HepG2 (cell line): ENCODE data around the gene PCNX4. TPM values are rescaled to one million over a fixed set of nuclear protein-coding genes. Genes with fewer than 3 reads are reported as not detected.

ENCODE experiments used
- FOXM1 ChIP-seq: sonication (generic); formaldehyde crosslinking; IDR thresholded peaks from 2 replicates; pipeline ENCODE4 v1.5.0; 2020; ENCODE audit warnings: missing genetic modification reagents
- MYNN ChIP-seq: sonication (generic); formaldehyde crosslinking; IDR thresholded peaks from 2 replicates; pipeline ENCODE4 v1.4.0; 2020; ENCODE audit warnings: mild to moderate bottlenecking, low read depth, missing genetic modification reagents
- PHB2 ChIP-seq: fragments of 450-650 bp; IDR thresholded peaks from 2 replicates; pipeline ENCODE4 v1.6.1; 2018; ENCODE audit not compliant: partially characterized antibody
- REXO4 ChIP-seq: sonication (generic); formaldehyde crosslinking; IDR thresholded peaks from 2 replicates; pipeline ENCODE4 v1.8.0; 2022; ENCODE audit warnings: missing genetic modification reagents, mild to moderate bottlenecking, borderline replicate concordance
- RNF2 ChIP-seq: fragments of 450-650 bp; conservative IDR thresholded peaks from 2 replicates; pipeline ENCODE4 v1.6.1; 2016; ENCODE audit warnings: low read depth
- XBP1 ChIP-seq: sonication (generic); formaldehyde crosslinking; IDR thresholded peaks from 2 replicates; pipeline ENCODE4 v1.5.0; 2020; ENCODE audit warnings: missing genetic modification reagents
- ZNF138 ChIP-seq: sonication (generic); formaldehyde crosslinking; IDR thresholded peaks from 2 replicates; pipeline ENCODE4 v1.5.0; 2020; ENCODE audit warnings: mild to moderate bottlenecking, low read depth, missing genetic modification reagents
- ZNF234 ChIP-seq: sonication (generic); formaldehyde crosslinking; conservative IDR thresholded peaks from 2 replicates; pipeline ENCODE4 v1.5.1; 2020; ENCODE audit warnings: mild to moderate bottlenecking, missing genetic modification reagents
- ZNF280D ChIP-seq: sonication (generic); formaldehyde crosslinking; IDR thresholded peaks from 2 replicates; pipeline ENCODE4 v1.5.1; 2020; ENCODE audit warnings: mild to moderate bottlenecking, missing genetic modification reagents
- ZNF292 ChIP-seq: sonication (generic); formaldehyde crosslinking; IDR thresholded peaks from 2 replicates; pipeline ENCODE4 v1.8.1; 2022; ENCODE audit warnings: mild to moderate bottlenecking, low read depth, missing genetic modification reagents, borderline replicate concordance
- polyA plus RNA-seq, 8 experiments: library from polyadenylated mRNA; depleted of rRNA in 3 of 8; stranded (reverse) in 7 of 8; unstranded in 1 of 8; fragments of >200 nt; fragmentation: Illumina TruSeq in 4 of 8; extraction: Trizol in 4 of 8; gene quantifications; 2 replicates each; pipeline versions ENCODE4 v1.2.1 to v1.2.3, GENCODE V29; 2011 to 2016; ENCODE audit warnings: low read depth in 4 of 8, missing spikeins in 1 of 8, mixed read lengths in 1 of 8; ENCODE audit not compliant: insufficient read depth in 1 of 8
- total RNA-seq, 5 experiments: library from RNA; depleted of rRNA; stranded (reverse); fragments of >200 nt; fragmentation: Illumina TruSeq; extraction: Trizol; gene quantifications; 2 replicates each; pipeline ENCODE4 v1.2.3, GENCODE V29; 2016; ENCODE audit warnings: low read depth in 1 of 5
- TF ChIP-seq, protein P1 (sequence below): sonication (generic); formaldehyde crosslinking; IDR thresholded peaks from 2 replicates; pipeline ENCODE4 v1.4.0; 2020; ENCODE audit warnings: mild to moderate bottlenecking, missing genetic modification reagents
- TF ChIP-seq, protein P2 (sequence below): sonication (generic); formaldehyde crosslinking; IDR thresholded peaks from 2 replicates; pipeline ENCODE4 v1.4.0; 2020; ENCODE audit warnings: missing genetic modification reagents, borderline replicate concordance
- TF ChIP-seq, protein P3 (sequence below): sonication (generic); formaldehyde crosslinking; IDR thresholded peaks from 2 replicates; pipeline ENCODE4 v1.8.0; 2023; ENCODE audit warnings: mild to moderate bottlenecking, missing genetic modification reagents

The PCNX4 gene
- total and polyA plus RNA-seq, 2 of the 13 experiments (the other 11 are each of a cell fraction or from before 2014, with no cell fraction given): 28.6 to 43.0 TPM

DNA sequence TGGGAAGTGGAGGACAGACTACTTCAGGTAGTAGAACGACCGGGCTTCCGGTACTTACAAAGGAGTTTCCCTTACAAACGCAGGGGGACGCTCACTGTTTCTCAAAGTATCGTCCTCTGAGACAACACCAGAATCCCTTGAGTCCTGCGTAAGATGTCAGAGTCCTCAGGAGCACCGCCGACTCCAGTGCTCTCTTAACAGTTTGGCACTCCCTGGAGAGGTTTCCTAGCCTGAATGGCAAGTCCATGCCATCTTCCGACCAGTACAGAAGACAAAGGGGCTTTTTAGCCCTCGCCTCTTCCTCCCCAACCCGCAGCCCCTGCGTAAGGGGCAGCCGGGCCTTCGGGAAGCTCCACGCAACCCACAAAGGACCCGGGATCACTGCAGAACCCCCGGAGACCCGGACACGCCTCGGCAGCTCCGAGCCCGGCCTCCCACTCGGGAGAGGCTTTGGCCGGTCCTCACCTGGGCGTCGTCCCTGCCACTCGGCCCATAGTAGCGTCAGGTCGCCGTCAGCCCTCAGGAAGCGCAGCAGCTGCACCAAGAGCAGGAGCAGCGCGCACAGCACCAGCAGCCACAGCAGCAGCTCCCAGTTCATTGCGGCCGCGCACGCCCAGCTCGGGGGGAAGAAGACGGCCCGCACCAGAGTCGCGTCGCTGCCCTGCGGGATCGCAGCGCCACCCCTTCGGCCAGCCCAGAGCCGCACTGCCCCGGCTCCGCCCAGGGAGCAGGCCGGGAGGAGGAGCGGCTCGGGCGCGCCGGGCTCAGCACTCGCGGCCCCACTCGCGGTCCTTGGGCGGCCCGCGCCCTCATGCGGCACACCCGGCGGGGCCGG lies 73.2 kb downstream of the PCNX4 start, which contains the start of gene DHRS7 (continued):
- TF ChIP-seq ZNF280D (no peak), RNF2 (peak; percentile 80), PHB2 (no peak), REXO4 (CRISPR knock-in tag) (no peak), XBP1 (CRISPR knock-in tag) (no peak), ZNF234 (CRISPR knock-in tag) (peak; percentile 78; the same call in 1 of the 2 replicates), ZNF292 (CRISPR knock-in tag) (peak; percentile 88), ZNF138 (CRISPR knock-in tag) (peak; percentile 88; the same call in 1 of the 2 replicates), MYNN (CRISPR knock-in tag) (no peak), FOXM1 (CRISPR knock-in tag) (no peak)
- TF ChIP-seq, protein P1, sequence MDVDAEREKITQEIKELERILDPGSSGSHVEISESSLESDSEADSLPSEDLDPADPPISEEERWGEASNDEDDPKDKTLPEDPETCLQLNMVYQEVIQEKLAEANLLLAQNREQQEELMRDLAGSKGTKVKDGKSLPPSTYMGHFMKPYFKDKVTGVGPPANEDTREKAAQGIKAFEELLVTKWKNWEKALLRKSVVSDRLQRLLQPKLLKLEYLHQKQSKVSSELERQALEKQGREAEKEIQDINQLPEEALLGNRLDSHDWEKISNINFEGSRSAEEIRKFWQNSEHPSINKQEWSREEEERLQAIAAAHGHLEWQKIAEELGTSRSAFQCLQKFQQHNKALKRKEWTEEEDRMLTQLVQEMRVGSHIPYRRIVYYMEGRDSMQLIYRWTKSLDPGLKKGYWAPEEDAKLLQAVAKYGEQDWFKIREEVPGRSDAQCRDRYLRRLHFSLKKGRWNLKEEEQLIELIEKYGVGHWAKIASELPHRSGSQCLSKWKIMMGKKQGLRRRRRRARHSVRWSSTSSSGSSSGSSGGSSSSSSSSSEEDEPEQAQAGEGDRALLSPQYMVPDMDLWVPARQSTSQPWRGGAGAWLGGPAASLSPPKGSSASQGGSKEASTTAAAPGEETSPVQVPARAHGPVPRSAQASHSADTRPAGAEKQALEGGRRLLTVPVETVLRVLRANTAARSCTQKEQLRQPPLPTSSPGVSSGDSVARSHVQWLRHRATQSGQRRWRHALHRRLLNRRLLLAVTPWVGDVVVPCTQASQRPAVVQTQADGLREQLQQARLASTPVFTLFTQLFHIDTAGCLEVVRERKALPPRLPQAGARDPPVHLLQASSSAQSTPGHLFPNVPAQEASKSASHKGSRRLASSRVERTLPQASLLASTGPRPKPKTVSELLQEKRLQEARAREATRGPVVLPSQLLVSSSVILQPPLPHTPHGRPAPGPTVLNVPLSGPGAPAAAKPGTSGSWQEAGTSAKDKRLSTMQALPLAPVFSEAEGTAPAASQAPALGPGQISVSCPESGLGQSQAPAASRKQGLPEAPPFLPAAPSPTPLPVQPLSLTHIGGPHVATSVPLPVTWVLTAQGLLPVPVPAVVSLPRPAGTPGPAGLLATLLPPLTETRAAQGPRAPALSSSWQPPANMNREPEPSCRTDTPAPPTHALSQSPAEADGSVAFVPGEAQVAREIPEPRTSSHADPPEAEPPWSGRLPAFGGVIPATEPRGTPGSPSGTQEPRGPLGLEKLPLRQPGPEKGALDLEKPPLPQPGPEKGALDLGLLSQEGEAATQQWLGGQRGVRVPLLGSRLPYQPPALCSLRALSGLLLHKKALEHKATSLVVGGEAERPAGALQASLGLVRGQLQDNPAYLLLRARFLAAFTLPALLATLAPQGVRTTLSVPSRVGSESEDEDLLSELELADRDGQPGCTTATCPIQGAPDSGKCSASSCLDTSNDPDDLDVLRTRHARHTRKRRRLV (CRISPR knock-in tag): no peak
- TF ChIP-seq, protein P2, sequence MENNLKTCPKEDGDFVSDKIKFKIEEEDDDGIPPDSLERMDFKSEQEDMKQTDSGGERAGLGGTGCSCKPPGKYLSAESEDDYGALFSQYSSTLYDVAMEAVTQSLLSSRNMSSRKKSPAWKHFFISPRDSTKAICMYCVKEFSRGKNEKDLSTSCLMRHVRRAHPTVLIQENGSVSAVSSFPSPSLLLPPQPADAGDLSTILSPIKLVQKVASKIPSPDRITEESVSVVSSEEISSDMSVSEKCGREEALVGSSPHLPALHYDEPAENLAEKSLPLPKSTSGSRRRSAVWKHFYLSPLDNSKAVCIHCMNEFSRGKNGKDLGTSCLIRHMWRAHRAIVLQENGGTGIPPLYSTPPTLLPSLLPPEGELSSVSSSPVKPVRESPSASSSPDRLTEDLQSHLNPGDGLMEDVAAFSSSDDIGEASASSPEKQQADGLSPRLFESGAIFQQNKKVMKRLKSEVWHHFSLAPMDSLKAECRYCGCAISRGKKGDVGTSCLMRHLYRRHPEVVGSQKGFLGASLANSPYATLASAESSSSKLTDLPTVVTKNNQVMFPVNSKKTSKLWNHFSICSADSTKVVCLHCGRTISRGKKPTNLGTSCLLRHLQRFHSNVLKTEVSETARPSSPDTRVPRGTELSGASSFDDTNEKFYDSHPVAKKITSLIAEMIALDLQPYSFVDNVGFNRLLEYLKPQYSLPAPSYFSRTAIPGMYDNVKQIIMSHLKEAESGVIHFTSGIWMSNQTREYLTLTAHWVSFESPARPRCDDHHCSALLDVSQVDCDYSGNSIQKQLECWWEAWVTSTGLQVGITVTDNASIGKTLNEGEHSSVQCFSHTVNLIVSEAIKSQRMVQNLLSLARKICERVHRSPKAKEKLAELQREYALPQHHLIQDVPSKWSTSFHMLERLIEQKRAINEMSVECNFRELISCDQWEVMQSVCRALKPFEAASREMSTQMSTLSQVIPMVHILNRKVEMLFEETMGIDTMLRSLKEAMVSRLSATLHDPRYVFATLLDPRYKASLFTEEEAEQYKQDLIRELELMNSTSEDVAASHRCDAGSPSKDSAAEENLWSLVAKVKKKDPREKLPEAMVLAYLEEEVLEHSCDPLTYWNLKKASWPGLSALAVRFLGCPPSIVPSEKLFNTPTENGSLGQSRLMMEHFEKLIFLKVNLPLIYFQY (CRISPR knock-in tag): peak; percentile 92; the same call in 1 of the 2 replicates
- TF ChIP-seq, protein P3, sequence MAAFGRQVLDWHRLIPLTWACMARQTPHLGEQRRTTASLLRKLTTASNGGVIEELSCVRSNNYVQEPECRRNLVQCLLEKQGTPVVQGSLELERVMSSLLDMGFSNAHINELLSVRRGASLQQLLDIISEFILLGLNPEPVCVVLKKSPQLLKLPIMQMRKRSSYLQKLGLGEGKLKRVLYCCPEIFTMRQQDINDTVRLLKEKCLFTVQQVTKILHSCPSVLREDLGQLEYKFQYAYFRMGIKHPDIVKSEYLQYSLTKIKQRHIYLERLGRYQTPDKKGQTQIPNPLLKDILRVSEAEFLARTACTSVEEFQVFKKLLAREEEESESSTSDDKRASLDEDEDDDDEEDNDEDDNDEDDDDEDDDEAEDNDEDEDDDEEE: peak; percentile 84
